SKM-1 treated with dmso at 0.1 percent for 144 hours (cell line): ENCODE measurements around the gene SLC16A8.

Source experiments
- DNase-seq: peaks from one replicate; lab custom pipeline; 2025; ENCODE audit not compliant: unreplicated experiment; lab: John Stamatoyannopoulos, UW

SLC16A8 gene

DNA sequence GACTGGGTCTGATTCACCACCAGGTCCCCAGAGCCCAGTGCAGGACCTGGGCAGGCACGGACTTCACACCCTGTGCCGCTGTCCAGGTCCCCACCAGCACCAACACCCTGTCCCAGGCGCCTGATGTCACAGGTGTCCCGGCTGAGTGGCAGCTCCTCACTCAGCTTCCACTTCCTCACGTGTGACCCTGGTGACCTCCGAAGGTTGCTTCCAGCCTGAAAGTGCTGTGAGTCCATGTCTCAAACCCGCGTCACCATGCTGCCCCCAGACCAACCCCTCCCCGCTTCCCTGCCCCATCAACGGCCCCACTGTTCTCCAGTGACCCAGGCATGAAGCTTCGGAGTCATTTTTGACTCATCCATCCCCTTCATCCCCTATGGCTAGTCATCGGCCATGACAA lies 52.5 kb downstream of the SLC16A8 start:
- no peak for DNase-seq

- DNase-seq: no peak
Observed at GRCh38 chr22:38030311-38031133, 53.5 kb downstream of the SLC16A8 start.

- DNase-seq: no peak
Observed at GRCh38 chr22:38029901-38030300, 54.1 kb downstream of the SLC16A8 start.

DNA sequence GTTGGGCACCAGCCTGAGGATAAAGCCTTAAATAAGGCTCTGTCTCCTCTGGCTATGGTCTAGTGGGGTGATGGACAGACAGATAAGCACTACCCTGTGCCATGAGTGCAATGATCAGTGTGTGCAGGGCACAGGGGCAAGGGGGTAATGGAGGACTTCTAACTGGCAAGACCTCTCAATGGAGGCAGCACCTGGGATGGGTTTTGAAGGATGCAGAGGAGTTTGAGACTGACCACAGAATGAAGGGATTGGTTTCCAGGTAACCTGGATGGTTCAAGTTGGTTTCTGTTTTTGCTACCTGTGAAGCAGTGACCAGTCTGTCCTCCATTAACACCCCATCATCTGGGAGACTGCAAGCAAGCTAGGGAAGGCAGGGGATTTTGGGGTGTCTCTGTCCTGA lies 54.6 kb downstream of the SLC16A8 start:
- no peak for DNase-seq

DNA sequence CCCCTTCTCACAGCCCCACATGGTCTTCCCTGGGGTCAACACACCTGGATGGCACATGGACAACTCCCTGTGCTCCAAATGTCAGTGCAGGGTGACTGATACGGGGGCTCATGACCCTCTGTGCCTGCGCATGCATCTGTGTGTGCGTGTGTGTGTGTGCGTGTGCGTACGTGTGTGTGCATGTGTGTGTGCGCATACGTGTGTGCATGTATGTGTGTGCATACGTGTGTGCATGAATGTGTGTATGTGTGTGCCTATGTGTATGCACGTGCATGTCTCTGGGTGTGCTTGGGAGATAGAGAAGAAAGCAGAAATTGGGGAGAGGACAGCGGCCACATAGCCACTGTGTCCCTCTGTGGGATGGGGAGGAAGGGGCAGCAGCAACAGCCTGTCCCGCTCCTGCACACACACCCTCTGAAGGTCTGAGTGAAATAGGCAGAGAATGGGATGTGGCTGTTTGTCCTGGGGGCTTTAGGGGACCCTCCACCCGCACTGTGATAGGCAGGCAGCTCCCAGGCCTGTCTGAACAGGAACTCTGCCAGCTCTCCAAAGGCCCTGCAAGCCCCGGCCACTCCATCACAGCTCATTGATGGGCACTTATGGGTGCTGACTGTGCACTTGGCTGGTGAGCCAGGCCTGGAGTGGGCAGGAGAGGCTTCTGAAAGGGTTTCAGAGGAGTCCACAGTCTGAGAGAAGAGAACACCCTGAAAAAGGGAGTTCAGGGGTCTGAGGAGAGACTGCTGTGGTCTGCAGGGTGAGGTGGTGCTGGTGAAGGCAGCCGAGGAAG lies 55.4 kb downstream of the SLC16A8 start:
- no peak for DNase-seq
